NT2/D1 (cell line): ENCODE measurements around the gene SERPINB1.

Experiments used
- SUZ12 ChIP-seq: IDR thresholded peaks from 2 replicates; pipeline ENCODE4 v1.6.1; 2011; ENCODE audit not compliant: insufficient read length, insufficient read depth; ENCODE audit errors: extremely low read depth
- YY1 ChIP-seq: IDR thresholded peaks from 2 replicates; pipeline ENCODE4 v1.6.1; 2011; ENCODE audit not compliant: insufficient read length, insufficient read depth
- ZNF274 ChIP-seq: IDR thresholded peaks from 2 replicates; pipeline ENCODE4 v1.6.1; 2011; ENCODE audit warnings: mild to moderate bottlenecking, low read depth, low read length

GRCh38 chr6:2805031-2805430 lies 36.6 kb downstream of the SERPINB1 start:
- TF ChIP-seq ZNF274, result no peak
- no peak for TF ChIP-seq YY1
- TF ChIP-seq SUZ12, result no peak
